HG02763 (cell line): ENCODE results near the gene REEP6.

Experiments
- ATAC-seq: cut with Tn5 transposase; IDR thresholded peaks from one replicate; pipeline ENCODE4 v1.9.1; 2021; ENCODE audit warnings: mild to moderate bottlenecking, moderate library complexity; ENCODE audit not compliant: unreplicated experiment

REEP6 gene

DNA sequence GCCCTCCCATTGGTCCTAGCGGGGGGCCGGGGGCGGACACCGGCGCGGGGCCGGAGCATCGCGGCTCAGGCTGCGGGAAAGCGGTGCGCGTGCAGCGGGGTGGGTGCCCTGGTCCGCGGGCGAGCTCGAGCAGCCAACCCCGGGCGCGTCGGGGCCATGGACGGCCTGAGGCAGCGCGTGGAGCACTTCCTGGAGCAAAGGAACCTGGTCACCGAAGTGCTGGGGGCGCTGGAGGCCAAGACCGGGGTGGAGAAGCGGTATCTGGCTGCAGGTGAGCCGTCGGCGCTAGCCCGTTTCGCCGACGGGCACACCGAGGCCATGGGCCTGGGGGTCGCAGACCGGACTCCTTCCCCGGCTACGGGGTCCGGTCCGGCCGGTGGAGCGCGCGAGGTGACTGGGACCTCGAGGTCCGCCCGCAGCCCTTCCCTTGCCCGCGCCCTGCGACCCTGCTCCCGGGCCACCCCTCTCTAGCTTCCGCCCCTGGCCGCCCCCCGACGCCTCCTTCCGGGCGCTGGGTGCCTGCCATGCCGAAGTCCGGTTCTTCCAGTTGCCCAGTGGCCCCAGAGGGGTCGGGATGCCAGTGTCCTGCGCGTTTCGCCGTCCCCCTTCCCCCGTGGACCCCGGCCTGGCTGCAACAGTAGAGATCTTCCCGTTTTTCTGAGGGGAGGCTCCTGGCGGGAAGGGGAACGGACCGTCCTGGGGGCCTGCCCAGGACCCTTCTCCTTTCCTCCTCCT is at the start of gene REEP6:
Gene REEP6 (plus strand): TSS at position 68 of the 735 bp plus-strand sequence. CDS start 89 bp downstream, at position 157.
- ATAC-seq = no peak

DNA sequence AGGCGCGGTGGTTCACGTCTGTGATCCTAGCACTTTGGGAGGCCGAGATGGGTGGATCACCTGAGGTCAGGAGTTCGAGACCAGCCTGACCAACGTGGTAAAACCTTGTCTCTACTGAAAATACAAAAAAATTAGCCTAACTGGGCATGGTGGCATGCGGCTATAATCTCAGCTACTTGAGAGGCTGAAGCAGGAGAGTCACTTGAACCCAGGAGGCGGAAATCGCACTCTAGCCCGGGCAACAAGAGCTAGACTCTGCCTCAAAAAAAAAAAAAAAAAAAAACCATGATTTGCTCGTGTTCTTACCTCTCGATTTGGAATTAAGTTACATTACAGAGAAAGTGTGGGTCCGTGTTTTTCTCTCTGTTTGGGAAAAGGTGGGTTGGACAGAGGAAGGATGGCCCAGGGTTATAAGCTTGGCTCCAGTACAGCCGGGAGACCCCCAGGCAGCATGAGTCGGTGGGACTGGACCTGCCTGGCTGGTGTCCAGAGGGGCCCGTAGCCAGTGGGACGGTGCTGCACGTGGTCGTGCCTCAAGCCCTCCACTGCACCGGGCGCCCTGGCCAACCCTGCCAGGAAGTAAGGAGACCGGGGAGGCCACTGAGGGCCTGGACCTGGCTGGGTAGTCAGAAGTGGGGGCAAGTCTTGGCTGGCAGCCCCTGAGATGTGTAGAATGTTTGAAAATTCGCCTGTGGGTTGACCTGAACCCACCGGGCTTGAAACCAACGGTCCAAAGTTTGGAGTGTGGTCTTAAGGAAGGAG is 49.1 kb upstream of the REEP6 start:
- ATAC-seq = no peak

- ATAC-seq = peak; percentile 73
Measured at GRCh38 chr19:1445185-1445931, 45.6 kb upstream of the REEP6 start.

DNA sequence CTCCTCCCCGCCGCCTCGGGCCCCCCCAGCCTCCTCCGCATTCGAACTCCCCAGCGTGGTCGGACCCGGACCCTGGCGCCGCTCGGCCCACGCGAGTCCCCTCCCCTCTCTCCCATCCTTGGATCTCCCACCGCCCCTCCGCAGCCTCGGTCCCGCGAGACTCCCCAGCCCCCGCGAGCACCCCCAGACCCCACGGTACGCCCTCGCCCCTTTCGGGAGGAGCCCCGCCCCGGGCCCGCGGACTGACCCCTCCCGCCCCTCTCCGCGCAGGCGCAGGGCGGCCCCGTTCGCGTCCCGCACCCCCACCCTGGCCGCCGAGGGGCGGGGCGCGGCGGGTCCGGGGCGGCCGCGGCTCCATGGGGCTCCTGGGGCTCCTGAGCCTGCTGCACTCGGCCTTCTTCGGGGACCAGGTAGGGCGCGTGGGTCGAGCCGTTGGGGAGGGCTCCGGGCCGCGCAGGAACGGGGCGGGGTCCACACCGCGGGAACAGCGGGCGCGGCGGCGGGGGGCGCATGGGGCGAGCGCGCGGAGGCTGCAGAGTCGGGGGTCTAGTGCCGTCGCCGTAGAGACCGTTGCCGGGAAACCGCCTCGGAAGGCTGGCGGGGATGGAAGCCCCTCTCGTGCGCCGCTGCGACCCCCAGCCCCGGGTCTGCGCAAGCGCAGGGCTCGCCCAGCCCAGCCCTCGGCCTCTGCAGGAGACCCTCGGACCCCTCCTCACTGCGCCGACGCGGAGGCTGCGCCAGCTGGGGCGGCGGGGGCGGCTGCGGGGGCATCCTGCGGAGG is 44.9 kb upstream of the REEP6 start:
- ATAC-seq = no peak

DNA sequence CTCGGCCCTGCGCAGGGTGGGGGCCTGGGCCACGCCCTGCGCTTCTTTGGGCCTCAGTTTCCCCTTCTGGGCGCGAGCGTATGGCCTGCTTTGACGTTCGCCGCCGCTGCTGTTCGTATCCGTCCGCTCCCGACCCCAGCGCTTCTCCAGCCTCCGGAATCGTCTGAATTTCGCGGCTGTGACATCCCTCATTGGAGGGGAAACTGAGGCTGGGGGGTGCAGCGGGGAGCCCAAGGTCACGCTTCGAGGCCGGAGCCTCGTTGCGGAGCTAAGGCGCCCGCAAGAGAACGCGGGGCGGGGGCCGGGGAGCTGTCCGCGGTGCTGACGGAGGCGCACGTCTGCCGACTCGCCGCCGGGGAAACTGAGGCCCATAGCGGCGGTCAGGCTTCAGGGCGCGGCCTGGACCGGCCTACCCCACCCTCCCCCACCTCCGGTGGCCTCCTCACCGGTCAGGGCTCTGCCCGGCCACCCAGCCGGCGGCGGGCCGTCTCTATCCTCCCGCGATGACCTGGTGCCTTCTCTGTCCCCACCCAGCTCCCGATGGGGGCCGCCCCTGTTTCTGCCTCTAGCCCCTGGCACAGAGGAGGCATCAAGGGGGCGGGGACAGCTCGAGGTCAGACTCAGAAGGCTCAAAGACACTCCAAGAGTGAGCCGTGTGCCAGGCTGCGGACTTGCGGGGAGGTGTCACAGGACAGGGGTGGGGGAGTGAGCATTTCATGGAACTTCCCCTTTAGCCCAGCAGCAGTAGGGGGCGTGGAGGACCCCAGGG is 44.1 kb upstream of the REEP6 start:
- no peak for ATAC-seq

GRCh38 chr19:1447504-1447903 is 43.5 kb upstream of the REEP6 start:
- no peak for ATAC-seq

DNA sequence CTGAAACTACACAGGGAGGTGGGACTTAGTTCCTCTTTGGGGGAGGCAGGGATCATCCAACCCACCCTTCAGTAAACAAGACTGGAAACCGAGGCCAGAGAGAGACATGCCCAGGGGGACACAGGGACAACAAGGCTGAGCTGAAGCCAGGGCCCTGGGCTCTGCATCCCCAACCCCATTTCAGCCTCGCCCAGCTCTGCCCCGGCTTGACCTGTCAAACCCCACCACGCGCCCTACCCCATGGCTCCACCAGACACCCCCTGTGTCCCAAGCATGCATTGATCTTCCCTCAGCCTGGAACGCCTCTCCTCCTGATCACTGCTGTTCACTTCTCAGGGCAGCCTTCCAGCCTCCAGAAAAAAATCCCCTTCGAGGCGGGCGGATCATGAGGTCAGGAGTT is 43.0 kb upstream of the REEP6 start:
- no peak for ATAC-seq

DNA sequence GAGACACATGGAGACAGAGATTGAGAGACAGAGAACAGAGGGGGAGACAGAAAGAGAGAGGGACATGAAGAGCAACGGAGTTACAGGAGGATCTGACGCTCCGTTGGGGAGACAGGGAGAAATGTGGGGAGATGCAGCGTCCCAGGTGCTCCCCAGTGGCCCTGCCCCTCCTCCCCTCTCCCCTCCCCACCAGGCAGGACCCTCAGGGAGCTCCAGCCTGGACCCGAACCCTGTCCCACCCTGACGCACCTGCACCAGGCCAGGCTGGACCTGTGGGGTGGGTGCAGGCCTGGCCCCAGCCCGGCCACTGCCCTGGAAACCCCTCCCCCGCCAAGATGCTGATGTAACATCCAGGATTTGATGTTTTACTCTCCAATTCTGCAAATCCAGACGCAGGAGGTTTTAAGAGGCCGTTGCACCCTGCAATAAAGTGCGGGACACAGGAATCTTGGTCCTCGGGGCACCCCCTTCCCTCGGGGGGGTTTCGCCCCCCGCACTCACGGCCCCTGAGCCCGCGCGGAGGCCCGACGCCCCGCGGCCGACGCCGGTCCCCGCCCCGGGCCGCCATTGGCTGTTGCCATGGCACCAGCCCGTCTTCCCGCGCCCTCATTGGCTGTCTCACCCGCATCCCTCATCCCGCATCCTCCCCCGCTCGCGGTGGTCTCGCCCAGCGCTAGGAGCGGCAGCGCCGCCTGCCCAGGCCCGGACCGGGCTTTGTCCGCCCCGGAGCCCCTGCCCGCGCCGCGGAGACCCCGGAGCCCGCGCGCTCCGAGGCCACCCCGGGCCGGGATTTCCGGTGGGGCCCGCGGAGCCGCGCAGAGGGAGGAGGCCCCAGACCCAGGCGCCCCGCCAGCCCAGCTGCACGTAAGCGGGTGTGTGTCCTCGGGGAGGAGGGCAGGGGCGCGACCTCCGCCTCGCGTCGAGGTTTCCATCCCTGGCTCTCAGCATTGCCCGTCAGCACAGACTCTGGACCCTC is 41.2 kb upstream of the REEP6 start, which contains the start of gene APC2:
Gene APC2 (plus strand): TSS at position 655 of the 976 bp plus-strand sequence. CDS start 2,881 bp downstream, outside the sequence.
- ATAC-seq = no peak

GRCh38 chr19:1450735-1451731 is 39.9 kb upstream of the REEP6 start:
- no peak for ATAC-seq

GRCh38 chr19:1451916-1452801 is 38.8 kb upstream of the REEP6 start:
- ATAC-seq = no peak

- no peak for ATAC-seq
Measured at GRCh38 chr19:1452802-1453524, 38.0 kb upstream of the REEP6 start.

DNA sequence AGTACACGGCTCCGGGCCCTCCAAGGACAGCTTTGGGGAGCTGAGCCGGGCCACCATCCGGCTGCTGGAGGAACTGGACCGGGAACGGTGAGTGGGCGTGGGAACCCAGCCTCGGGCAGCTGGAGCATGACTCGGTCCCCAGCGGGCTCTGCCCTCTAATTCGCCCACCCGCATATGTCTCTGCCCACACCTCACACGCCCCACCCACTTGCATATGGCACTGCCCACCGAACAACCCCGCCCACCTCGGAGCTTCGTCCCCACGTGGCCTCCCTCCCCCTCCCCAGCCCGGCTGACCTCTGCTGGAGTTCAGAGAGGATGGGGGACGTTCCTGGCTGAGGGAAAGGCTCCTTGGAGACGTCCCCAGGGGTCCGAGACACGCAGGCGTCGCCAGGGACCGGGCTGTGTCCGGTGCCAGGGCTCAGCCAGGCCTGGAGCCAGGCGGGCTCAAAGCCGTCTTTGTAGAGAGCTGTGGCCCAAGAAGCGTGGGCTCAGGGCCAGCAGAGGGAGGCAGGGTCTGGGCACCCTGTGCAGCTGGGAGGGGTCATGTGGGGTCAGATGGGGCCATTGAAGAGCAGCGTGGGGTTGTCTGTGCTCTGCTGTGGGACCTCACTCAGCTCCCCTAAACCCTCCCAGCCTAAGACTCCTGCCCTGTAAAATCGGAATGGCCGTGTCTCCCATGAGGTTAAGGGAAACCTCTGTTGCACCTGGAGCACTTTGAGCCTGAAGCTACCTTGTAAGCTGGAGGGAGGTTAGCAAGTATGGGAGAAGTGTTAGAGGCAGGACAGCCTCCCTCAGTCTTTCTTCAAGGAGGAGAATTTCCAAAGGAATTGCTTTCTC is 37.2 kb upstream of the REEP6 start:
- ATAC-seq = no peak

- no peak for ATAC-seq
Measured at GRCh38 chr19:1455002-1455335, 36.0 kb upstream of the REEP6 start.

DNA sequence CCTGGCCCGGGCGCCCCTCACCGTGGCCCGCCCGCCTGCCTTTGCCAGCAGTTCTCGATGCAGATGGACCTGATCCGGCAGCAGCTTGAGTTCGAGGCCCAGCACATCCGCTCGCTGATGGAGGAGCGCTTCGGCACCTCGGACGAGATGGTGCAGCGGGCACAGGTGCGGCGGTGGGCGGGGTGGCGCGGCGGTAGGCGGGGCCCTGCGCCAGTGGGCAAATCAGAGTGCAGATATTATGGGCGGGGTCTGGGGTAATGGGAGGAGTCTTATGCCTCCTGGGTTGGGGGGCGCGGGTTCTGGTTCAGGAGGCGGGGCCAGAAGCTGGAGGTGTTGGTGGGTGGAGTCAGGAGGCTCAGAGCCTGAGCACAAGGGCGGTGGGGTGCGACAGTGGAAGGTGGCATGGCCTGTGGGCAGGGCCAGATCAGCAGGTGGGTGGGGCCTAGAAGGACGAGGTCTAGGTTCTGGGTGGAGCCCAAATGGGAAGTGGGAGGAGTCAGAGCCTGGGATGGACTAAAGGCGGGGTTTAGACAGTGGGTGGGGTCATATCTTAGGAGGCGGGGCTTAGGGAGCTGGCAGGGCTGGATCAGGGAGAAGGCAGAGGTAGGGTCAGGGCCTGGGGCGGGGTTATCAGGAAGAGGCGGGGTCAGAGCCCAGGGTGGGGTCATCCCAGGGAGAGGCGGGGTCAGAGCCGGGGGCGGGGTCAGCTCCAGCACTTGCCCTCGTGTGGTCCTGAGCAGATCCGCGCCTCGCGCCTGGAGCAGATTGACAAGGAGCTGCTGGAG is 35.5 kb upstream of the REEP6 start:
- no peak for ATAC-seq
